GM23248 (cell line): ENCODE results near the gene CYLC1.

Experiments used
- EZH2 ChIP-seq: fragments of 200-600 bp; sonication (generic); IDR thresholded peaks from 2 replicates; pipeline ENCODE4 v1.6.1; 2018; ENCODE audit warnings: antibody characterized with exemption, mild to moderate bottlenecking; ENCODE audit not compliant: insufficient read depth, poor library complexity, severe bottlenecking
- EZH2phosphoT487 ChIP-seq: fragments of 200-600 bp; sonication (generic); IDR thresholded peaks from 2 replicates; pipeline ENCODE4 v1.6.1; 2018; ENCODE audit warnings: antibody characterized with exemption, moderate library complexity, mild to moderate bottlenecking, low read depth; ENCODE audit not compliant: insufficient read depth

DNA sequence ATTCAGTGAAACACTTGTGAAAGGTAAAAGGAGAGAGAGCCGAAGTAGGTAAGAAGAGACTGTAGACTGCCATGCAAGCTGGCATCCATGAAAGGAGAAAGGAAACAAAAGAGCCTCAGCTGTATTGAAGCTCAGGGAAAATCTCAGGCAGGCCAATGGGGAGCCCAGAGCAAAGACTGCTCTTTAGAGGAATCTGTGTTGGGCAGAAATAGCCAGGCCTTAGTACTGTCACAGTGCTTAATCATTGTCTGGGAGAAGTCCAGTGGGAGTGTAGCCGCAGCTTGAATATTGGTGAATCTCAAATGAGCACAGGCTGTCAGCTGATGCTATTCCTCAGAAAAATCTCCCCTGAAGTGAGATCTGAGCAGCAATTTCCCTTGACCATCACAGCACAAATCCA lies 27.6 kb downstream of the CYLC1 start:
- no peak for TF ChIP-seq EZH2
- TF ChIP-seq EZH2phosphoT487 = no peak
